GM18868 (cell line): ENCODE measurements around the gene GOSR1.
"Not testable (repeated sequence)": the region's sequence is repeated elsewhere in the genome, so short reads cannot be mapped to it uniquely, and the experiment has no call there.

ENCODE experiments used
- ATAC-seq: cut with Tn5 transposase; IDR thresholded peaks from one replicate; pipeline ENCODE4 v1.9.1; 2021; ENCODE audit warnings: mild to moderate bottlenecking, moderate library complexity; ENCODE audit not compliant: unreplicated experiment

Gene GOSR1

DNA sequence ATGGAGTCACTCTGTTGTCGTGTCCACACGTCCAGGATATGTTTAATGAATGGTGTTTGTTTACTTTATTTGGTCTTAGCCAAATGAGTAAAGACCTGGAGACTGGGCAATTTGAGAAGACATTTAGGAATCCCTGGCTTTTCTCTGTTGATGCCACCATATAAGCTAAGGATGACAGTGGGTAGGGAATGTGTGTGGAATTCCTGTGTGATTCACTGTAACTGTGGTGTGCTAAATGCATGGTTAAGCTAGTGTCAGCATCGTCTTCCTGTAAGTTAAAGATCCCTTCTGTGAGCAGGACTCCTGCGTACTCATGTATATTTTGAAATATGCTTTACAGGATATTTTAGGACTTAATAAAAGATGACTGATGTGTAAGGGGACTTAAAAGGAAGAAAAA lies 26.4 kb downstream of the GOSR1 start:
- ATAC-seq, result no peak

DNA sequence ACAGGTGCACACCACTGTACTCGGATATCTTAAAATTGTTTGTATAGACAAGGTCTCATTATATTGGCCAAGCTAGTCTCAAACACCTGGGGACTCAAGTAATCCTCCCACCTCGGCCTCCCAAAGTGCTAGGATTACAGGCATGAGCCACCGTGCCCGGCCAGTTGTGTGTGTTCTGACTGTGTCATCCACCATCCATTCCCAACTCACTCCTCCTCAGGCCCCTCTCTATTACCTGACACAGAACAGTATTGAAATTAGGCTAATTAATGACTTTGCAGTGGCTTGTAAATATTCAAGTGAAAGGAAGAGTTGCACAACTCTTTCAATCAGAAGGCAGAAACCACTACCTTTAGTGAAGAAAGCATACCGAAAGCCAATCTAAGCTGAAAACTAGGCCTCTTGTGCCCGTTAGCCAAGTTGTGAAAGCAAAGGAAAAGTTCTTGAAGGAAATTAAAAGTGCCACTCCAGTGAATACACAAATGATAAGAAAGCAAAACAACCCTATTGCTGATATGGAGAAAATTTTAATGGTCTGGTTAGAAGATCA lies 28.7 kb downstream of the GOSR1 start:
- no peak for ATAC-seq

DNA sequence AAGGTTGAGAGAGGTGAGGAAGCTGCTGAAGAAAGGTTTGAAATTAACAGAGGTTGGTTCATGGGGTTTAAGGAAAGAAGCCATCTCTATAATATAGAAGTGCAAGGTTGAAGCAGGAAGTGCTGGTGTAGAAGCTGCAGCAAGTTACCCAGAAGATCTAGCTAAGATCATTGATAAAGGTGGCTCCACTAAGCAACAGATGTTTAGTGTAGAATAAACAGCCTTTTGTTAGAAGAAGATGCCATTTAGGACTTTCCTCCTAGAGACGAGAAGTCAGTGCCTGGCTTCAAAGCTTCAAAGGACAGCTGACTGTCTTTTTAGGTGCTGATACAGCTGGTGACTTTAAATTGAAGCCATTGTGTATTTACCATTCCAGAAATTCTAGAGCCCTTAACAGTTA lies 29.3 kb downstream of the GOSR1 start:
- no peak for ATAC-seq

DNA sequence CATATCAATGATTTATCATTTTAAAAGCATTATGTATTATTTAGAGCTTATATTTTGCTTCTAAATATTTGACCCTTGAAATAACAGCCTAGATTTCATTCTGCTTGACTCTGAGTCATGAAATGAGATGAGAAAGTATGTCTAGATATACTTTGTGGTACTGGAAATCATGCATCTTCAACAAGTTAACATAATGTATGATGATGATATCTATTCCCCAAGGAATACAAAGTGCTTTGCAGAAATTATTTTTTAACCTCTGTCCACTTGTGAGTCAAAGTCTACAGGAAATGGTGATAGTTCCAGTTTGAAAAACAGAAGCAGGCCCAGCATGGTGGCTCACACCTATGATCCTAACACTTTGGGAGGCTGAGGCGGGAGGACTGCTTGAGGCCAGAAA lies 36.1 kb downstream of the GOSR1 start:
- no peak for ATAC-seq

DNA sequence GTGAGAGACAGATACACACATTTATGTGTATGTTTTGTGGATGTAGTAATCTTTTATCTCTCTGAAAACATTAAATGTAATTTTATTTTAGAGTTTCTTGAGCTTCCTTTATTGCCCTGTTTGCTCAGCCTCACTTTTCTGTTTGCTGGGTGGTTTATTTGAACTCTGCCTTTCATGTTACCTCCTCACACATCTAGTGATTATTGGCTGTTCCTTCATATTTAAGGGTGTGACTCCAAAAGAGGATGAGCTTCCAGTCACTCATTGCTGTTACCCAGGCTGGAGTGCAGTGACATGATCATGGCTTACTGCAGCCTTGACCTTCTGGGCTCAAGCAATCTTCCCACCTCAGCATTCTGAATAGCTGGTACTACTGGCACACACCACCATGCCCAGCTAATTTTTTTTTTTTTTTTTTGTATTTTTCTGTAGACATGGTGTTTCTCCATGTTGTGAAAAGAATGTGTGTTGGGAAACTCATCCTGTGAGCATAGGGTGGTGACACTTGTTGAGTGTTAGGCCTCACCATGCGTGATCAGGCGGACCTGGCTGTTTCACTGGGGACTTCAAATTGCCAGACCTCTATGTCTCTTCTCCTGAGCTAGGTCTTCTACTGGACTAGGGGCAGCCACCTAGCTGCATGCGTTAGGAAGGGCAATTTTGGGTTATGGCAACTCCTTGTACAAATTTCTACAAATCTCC lies 37.8 kb downstream of the GOSR1 start:
- ATAC-seq, result no peak

DNA sequence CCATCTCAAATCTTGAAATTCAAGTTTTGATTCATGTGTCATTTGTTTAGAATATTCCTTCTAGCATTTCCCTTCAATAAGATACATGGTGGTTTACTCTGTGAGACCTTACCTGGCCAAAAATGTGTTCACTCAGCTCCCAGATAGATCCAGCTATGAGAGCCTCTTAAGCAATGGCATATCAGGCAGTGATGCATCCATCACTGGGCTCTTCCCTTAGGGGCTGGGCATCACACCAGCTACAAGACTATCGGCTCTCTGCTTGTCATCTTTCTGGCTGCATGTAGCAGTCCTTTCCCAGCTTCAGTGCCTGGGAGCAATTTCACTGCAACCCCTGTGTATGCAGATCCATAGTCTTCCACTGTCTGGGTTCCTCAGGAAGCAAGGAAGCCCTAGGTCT lies 40.6 kb downstream of the GOSR1 start:
- ATAC-seq, result no peak

DNA sequence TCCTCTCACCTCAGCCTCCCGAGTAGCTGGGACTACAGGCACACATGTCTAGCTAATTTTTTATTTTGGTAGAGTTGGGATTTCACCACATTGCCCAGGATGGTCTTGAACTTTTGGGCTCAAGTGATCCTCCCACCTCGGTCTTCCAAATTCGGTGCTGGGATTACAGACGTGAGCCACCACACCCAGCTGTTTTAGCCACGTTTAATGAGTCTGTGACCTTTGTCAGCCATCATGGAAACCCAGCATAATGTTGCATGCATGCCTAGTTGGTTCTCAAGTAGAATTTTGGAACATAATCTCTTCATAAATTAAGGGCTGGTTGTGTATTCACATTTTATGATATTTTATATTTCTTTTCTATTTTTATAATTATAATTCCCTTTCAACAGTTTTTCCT lies 42.0 kb downstream of the GOSR1 start:
- ATAC-seq, result no peak

DNA sequence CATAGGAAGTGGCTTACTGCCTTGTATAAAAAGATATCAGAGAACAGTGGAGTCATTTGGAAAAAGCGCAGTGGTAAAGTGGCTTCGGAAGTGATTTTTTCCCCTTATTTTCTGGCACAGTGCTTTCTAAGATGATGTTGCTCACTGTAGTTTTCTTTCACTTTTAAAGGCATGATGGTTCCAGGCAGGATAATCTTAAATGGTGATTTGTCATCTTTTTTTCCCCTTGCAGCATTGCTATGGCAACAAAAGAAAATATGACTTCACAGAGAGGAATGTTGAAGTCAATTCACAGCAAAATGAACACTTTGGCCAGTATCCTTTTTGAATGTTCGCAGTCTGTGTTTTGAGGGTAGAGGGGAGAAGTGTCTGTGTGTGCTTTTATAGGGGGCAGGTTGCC lies 42.5 kb downstream of the GOSR1 start:
- no peak for ATAC-seq

DNA sequence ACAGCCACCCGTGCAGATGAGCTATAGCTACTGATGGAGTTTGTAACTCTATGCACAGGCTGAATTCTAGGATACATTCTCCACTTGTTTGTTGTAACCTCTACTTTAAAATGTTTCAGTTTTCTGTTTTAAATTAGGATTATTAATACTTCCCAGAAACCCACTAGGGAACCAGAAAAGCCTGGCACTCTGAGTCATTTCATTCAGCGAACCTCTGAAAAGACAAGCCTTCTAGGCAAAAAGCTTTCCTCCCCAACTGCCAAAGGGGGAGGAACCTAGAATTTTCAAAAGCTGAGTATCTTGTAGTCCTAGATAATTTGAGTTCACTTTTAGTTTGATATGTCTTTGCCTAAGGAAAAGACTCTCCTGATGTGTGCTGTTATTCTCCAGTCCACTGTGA lies 43.2 kb downstream of the GOSR1 start:
- no peak for ATAC-seq

DNA sequence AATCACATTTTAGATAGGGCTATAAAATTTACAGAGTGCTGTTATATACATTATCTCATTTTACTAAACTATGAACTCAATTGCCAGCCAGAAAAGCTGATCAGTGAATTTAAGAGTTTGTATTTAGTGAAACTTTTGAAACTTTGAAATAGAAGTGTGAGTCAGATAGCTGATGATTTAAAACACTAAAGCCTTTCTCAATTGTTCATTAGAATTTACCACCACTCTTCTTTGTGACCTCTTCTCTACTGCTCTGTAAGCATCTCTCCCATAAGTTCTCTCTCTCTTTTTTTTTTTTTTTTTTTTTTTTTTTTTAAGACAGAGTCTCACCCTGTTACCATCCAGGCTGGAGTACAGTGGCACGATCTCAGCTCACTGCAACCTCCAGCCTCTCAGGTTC lies 43.7 kb downstream of the GOSR1 start:
- no peak for ATAC-seq

DNA sequence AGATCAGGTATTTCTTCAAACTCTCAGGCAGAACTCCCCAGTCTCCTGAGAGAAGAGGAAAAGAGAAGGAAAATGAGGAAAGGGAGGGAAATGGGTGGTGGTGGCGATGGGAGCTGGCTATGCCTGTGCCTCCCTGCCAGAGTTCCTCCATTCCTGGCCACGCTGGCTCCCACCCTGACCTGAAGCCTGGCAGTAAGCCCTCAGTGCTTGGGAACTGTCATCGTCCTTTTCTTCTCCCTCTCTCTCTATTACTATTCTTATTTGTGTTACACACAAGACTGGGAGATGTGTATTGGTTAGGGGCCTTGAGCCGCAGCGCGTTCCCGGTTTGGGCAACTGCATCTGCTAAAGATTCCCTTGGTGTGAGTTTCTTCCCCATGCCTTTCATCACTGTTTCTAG lies 44.6 kb downstream of the GOSR1 start:
- ATAC-seq, result no peak

DNA sequence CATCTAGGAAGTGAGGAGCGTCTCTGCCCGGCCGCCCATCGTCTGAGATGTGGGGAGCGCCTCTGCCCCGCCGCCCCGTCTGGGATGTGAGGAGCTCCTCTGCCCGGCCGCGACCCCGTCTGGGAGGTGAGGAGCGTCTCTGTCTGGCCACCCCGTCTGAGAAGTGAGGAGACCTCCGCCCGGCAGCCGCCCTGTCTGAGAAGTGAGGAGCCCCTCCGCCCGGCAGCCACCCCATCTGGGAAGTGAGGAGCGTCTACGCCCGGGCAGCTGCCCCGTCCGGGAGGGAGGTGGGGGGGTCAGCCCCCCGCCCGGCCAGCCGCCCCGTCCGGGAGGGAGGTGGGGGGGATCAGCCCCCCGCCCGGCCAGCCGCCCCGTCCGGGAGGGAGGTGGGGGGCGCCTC lies 46.0 kb downstream of the GOSR1 start:
- ATAC-seq, result not testable (repeated sequence)

DNA sequence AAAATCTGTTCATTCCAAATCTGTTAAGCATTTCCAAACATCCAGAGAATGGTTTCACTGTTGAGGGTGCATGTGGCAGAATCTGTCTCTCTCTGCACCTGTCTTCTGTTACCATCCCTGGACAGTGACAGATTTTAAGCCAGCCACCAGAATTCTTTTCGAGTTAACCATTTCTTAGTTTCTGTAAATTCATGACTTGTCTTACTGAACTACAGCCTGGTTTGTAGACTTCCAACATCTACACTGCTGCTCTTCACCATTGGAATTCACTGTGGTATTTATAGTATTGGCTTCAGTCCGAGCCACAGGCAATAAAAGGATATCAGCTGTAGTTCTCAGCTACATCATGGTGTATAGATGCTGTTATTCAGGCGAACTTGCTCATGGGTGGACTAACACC lies 47.6 kb downstream of the GOSR1 start:
- ATAC-seq, result no peak

DNA sequence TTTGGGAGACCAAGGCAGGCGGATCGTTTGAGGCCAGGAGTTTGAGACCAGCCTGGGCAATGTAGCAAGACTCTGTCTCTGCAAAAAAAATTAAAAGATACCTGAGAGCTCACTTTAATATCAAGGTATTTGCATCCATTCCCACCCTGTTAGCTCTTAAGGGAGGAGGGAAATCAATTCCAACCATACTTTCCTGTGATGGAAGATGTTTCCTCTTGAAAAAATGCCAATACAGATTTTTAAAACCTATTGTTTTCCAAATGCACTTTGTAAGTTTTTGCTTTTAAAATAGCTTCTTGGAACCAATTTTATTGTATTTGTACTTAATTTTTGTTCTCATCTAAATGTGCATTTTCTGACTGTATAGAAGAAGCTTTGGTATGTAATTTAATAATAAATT lies 49.2 kb downstream of the GOSR1 start:
- ATAC-seq, result no peak

DNA sequence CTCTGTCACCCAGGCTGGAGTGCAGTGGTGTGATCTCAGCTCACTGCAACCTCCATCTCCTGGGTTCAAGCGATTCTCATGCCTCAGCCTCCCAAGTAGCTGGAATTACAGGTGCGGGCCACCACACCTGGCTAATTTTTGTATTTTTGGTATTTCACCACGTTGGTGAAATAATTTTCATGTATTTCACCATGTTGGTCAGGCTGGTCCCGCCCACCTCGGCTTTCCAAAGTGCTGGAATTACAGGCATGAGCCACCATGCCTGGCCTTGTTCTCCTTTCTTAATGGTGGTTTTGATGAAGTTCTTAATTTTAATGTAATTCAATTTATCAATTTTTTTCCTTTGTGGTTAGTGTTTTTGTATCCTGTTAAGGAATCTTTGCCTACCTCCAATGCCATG lies 51.5 kb downstream of the GOSR1 start:
- not testable (repeated sequence) for ATAC-seq

DNA sequence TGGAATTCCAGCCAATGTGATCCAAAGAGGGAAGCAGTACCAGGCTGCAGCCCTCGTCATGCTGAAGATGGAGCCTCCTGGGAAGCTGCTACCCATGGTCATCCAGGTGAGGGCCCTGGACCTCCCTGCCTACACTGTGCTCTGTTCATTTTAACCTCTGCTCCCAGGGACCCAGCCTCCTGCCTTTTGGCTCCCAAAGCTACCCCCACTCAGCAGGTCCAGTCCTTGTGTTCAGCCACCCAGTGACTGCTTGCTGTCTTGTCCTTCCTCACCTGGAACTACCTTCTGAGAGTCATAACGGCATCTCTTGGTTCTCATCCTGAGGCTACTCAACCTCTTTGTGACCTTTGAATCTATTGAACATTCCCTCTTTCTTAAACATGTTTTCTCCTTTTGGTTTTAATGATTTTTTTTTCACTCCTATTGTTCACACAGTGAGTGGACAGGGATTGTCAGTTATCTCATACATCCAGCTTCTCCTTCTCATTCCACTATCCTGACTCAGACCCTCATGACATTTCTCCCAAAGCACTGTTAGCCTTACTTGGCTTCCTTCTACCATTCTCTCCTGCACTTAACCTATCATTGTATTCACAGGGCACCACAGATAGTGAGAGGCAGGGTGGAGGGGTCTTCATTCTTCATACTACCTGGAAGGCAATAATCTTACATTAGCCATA lies 53.3 kb downstream of the GOSR1 start:
- ATAC-seq, result no peak

DNA sequence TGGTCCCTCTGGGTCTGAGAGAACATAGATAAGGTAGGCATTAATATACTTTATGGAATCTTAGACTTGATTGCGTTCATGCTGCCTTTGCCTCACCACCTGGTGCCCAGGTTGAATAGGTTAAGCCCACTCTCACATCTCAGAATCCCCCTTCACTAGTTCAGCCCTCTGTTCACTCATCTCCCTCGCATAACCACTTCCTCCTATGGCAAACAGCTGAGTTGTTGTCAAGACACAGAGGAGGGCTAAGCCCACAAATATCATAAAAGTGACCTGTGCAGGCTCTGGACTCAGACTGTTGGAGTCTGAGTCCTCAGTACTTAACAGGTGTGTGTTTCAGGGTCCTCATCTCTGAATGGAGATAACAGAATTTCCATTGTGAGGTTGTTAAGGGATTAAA lies 55.7 kb downstream of the GOSR1 start:
- ATAC-seq, result no peak

DNA sequence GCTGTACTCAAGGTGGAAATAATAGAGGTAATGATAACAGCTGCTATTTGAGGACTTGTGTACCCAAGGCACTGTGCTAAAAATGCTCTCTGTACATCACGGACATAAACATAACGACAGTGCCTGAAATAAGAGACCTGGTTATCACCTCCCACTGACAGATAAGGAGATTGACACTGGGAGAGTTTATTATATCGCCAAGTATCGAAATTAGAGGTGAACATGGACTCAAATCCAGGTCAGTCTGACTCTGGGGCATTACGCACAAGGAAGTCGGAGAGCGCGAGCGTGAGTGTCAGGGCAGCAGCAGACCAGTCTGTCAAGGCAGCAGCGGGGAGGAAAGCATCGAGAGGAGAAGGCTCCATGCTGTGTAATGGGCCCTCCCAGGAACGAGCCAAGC lies 57.1 kb downstream of the GOSR1 start:
- no peak for ATAC-seq

DNA sequence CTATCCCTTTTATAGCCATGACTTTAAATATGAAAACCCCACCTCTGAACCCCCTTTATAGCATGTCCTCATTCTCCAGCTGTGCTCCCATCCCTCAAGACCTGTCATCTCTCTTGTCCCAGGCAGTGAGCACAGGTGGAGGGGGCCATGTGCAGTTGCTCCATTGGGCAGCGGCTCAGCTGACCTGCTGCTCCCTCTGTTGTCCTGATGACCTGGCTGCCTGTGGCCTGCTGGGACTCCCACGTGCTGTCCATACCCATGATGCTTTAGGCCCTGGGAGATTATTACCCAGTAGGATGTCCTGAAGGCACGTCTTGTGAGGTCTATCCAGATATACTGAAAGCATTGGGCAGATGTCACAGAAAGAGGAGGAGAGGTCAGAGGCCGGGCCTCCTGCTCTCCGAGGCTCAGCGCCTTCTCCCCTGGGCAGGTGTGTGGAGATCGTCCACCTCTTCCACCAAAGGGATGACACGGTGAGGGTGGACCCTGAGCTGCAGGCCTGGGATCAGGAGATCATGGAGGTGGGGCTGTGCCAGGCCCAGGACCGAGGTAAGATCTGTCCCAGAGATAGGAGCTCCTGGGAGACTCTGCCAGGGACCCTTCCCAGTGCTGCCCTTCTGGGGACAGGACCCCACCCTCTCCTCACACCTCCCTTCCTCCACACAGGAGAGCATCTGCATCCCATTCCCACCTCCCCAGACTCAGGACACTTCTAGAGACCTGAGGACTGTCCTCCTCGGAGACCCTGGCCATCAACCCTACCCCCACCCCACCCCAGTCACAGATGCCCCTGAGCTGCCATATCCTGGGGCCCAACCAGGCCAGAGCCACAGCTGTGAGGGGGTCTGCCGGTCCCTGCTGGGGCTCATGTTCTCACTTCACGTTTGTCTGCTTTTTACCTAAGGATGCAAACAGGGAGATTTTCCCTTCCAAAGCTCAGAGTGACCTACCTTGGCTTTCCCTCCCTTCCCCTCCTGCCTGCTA lies 58.0 kb downstream of the GOSR1 start:
- ATAC-seq, result no peak

DNA sequence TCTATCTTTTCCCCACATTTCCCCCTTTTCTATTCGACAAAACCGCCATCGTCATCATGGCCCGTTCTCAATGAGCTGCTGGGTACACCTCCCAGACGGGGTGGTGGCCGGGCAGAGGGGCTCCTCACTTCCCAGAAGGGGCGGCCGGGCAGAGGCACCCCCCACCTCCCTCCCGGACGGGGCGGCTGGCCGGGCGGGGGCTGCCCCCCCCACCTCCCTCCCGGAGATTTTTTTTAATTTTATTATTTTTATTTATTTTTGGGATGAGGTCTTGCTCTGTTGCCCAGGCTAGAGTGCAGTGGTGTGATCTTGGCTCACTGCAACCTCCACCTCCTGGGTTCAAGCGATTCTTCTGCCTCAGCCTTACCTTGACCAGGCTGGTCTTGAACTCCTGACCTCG lies 59.6 kb downstream of the GOSR1 start:
- not testable (repeated sequence) for ATAC-seq

DNA sequence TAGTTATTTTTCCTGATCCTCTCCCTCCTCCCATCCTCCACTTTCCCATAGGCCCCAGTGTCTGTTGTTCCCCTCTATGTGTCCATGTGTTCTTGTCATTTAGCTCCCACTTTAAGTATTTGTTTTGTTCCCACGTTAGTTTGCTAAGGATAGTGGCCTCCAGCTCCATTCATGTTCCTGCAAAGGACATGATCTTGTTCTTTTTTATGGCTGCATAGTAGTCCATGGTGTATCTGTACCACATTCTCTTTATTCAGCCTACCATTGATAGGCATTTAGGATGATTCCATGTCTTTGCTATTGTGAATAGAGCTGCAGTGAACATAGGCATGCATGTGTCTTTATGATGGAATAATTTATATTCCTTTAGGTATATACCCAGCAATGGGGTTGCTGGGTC lies 60.5 kb downstream of the GOSR1 start:
- not testable (repeated sequence) for ATAC-seq
